Fibroblast of pulmonary artery (primary cell): Measurements from ENCODE around the gene RBM22.

Experiments
- DNase-seq: peaks from one replicate; pipeline ENCODE4 v3.0.0-alpha.2; 2010; ENCODE audit warnings: low read depth
- H3K4me3 ChIP-seq: replicated peaks from 2 replicates; pipeline ENCODE4 v1.5.1; 2011; ENCODE audit warnings: low read depth, mild to moderate bottlenecking, control low read depth, low read length, moderate library complexity
- CTCF ChIP-seq: IDR thresholded peaks from 2 replicates; pipeline ENCODE4 v1.5.1; 2011; ENCODE audit warnings: mild to moderate bottlenecking, control low read depth, low read length, inconsistent platforms; ENCODE audit errors: missing control alignments

RBM22 gene

DNA sequence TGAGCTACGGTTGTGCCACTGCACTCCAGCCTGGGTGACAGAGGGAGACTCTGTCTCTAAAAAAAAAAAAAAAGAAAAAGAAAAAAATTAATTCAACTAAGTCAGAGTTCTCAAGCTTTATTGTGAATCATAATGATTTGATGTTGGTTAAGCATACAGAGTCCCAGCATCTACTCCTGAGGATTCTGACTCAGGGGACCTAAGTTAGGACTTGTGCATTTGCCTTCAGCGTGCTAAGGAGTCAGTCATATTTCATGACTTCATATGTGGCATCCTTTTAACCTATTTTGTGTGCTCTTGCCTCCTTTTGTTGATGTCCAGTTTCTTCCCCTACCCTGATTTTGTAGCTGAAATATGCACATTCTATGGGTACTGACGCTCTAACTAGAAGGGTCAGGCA, 36.9 kb downstream of the RBM22 start:
- no peak for TF ChIP-seq CTCF
- no peak for DNase-seq
- H3K4me3 ChIP-seq: no peak overlapping the region

- H3K4me3 ChIP-seq: no peak overlapping the region
- no peak for TF ChIP-seq CTCF
- DNase-seq: no peak
Observed at GRCh38 chr5:150662731-150663516, 37.9 kb downstream of the RBM22 start.

- no peak for DNase-seq
- TF ChIP-seq CTCF: no peak
- no peak overlapping the region for H3K4me3 ChIP-seq
Observed at GRCh38 chr5:150661821-150662596, 38.9 kb downstream of the RBM22 start.

DNA sequence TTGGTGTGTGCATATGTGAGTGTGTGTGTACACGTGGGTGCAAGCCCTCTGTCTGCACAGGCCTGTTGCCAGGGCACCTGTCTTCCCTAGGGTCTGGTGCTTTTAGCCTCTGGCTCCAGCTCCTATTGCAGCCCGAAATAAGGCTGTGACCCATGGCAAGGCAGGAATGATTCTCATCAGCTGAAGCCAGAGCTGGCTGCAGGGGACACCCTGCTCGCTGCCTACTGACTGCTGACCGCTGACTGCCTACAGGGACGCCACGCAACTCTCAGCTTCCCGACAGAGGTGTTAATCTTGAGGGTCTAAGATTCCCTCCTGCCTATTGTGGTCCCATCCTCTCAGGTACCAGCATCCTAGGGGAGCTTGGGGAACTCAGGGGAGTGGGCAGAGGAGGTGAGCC, 39.8 kb downstream of the RBM22 start, which contains the start of gene MYOZ3:
MYOZ3 (plus strand) TSS at position 166 of the 400 bp plus-strand sequence. CDS start 1,691 bp downstream, outside the sequence.
- H3K4me3 ChIP-seq: no peak within 1 kb of the TSS
- no peak for TF ChIP-seq CTCF
- no peak for DNase-seq

DNA sequence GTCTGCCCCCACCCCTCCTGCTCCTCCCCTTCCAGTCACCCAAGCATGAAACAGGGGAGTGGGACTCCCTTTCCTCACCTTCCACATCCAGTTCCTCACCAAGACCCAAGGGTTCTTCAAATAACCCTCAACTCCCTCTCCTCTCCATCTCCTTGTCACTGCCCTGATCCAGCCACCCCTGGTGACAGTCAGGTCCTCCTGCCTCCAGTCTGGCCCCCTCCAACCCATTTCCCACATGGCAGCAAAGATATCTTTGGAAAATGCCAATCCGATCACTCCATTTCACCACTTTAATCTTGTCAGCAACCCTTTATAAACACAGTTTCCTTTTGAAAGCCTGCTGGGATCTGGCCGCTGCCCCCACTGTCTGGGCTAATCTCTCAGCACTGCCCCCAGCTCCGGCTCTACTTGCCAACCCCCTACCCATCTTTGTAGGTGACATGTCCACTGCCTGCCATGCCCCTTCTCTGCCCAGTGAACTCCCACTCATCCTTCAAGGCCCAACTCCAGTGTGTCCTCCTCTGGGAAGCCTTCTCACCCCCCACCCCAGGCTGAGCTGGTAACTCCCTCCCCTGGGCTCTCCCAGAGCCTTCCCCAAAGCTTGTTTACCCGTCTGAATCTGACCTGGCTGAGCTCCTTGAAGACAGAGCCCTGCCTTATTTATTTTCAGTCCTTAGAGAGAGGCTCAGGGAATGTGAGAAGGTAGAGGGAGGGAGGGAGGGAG, 40.6 kb downstream of the RBM22 start:
- no peak for TF ChIP-seq CTCF
- no peak overlapping the region for H3K4me3 ChIP-seq
- DNase-seq: no peak

GRCh38 chr5:150659360-150660107, 41.3 kb downstream of the RBM22 start:
- no peak overlapping the region for H3K4me3 ChIP-seq
- TF ChIP-seq CTCF: no peak
- no peak for DNase-seq
